HG03575 (cell line): ENCODE results near the gene CLK4.

ENCODE experiments used
- ATAC-seq: cut with Tn5 transposase; IDR thresholded peaks from one replicate; pipeline ENCODE4 v1.9.1; 2021; ENCODE audit not compliant: unreplicated experiment, insufficient number of reproducible peaks, low FRiP score; ENCODE audit errors: extremely low read depth

Gene CLK4

GRCh38 chr5:178564397-178564796 is 62.5 kb downstream of the CLK4 start:
- no peak for ATAC-seq

- ATAC-seq = no peak
These were observed 63.2 kb downstream of the CLK4 start for GRCh38 chr5:178563621-178564020.

GRCh38 chr5:178561746-178562264 is 65.0 kb downstream of the CLK4 start:
- no peak for ATAC-seq

- ATAC-seq = no peak
These were observed 65.9 kb downstream of the CLK4 start for GRCh38 chr5:178560911-178561310.

GRCh38 chr5:178557416-178557815 is 69.4 kb downstream of the CLK4 start:
- ATAC-seq = no peak

- no peak for ATAC-seq
These were observed 71.1 kb downstream of the CLK4 start for GRCh38 chr5:178555771-178556211.

GRCh38 chr5:178555005-178555404 is 71.8 kb downstream of the CLK4 start:
- no peak for ATAC-seq

- ATAC-seq = no peak
These were observed 72.5 kb downstream of the CLK4 start for GRCh38 chr5:178554311-178554710.

- no peak for ATAC-seq
These were observed 73.3 kb downstream of the CLK4 start for GRCh38 chr5:178553517-178553916.
